SJCRH30 (cell line): Measurements from ENCODE around the gene MRPL24. TPM values are rescaled to one million over a fixed set of nuclear protein-coding genes. Genes with fewer than 3 reads are reported as not detected.

Experiments used
- DNase-seq, 2 experiments: peaks; one replicate each; pipeline ENCODE4 v3.0.0-alpha.2; 2015 to 2020
- H3K27ac ChIP-seq: fragments of 250-450 bp; sonication (Bioruptor Pico); 2 replicates; pipeline ENCODE4 v1.5.1; 2020; ENCODE audit warnings: mild to moderate bottlenecking, moderate library complexity
- H3K27me3 ChIP-seq: fragments of 250-450 bp; sonication (Bioruptor Pico); 2 replicates; pipeline ENCODE4 v1.5.1; 2020; ENCODE audit warnings: mild to moderate bottlenecking, moderate library complexity
- H3K36me3 ChIP-seq: fragments of 250-450 bp; sonication (Bioruptor Pico); 2 replicates; pipeline ENCODE4 v1.5.1; 2020; ENCODE audit warnings: mild to moderate bottlenecking, moderate library complexity
- H3K4me1 ChIP-seq: fragments of 250-450 bp; sonication (Bioruptor Pico); 2 replicates; pipeline ENCODE4 v1.5.1; 2020; ENCODE audit warnings: mild to moderate bottlenecking, moderate library complexity
- H3K4me3 ChIP-seq: fragments of 250-450 bp; sonication (Bioruptor Pico); 2 replicates; pipeline ENCODE4 v1.5.1; 2020; ENCODE audit warnings: mild to moderate bottlenecking, moderate library complexity
- H3K9me3 ChIP-seq: fragments of 250-450 bp; sonication (Bioruptor Pico); replicated peaks from 2 replicates; pipeline ENCODE4 v1.5.1; 2020; ENCODE audit warnings: mild to moderate bottlenecking, moderate library complexity
- total RNA-seq: library from RNA; depleted of rRNA; stranded (reverse); fragments of >200 nt; shearing (Covaris generic); gene quantifications from 2 replicates; pipeline ENCODE4 v1.2.3, GENCODE V29; 2014

Gene MRPL24
- total RNA-seq, 1 experiment from 2014 or later = 53.4 TPM

DNA sequence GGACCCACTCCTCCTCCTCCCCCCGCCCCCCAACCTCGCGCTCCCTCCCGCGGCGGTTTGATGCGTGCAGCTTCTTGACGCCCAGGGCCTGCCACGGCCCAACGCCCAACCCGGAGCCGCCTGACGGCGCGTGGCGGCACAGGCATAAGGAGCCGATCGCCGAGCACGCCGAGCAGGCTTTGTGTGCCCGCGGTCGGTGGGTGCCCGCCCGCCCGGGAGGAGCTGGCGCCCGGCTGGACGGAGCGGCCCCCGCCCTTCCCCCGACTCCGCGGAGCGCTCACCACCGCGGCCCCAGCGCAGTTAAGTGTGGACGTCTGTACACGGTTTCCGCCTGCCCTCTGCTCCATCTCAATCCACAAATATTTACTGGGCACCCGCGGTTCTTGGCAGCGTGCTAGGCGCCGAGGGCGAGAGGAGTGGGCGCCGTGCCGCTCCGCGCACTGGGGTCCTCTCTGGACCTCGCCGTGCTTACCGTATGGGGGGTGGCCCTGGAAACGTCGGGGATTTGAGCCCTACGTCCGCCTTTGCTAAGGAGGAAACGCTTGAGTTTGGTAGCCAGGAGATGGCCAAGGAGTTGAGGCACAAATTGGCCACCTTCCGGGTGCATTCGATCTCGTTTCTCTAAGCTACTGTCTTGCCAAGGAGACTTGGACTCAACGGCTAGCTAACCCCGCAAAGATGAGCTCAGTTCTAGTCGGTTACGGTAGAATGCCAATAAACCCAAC, 11.0 kb upstream of the MRPL24 start:
- peaks cover 34% of the 10 kb centered on the region for H3K4me1 ChIP-seq
- peak overlapping the region; percentile 86 for H3K27ac ChIP-seq
- H3K36me3 ChIP-seq = no peaks in the 10 kb centered on the region
- H3K4me3 ChIP-seq = peak overlapping the region; percentile 94
- H3K27me3 ChIP-seq = no peaks in the 10 kb centered on the region
- H3K9me3 ChIP-seq = no peaks in the 10 kb centered on the region
- peak; percentile 95 to 97 for DNase-seq

DNA sequence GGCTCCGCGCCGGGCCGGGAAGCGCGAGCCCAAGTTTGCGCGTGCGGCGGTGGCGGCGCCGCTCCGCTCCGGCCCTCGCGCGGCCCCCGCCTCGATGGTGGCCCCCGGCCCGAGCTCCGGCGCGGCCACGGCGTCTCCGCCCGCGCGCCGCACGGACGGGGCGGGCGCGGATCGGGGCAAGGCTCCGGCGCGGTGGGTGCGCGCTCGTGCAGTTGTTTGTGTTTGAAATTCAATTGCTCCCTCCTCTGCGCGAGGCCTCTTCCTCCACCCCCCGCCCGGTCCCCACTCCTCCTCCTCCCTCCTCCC, 10.5 kb upstream of the MRPL24 start, which contains the start of gene HDGF:
Gene HDGF (minus strand): TSS at position 225 of the 306 bp plus-strand sequence. CDS start 246 bp downstream, outside the sequence.
- Histone ChIP-seq H3K36me3 (no peaks in the 10 kb centered on the region), H3K27me3 (no peaks in the 10 kb centered on the region), H3K4me3 (peak within 1 kb of the TSS; percentile 94), H3K27ac (peak within 1 kb of the TSS; percentile 90), H3K9me3 (no peaks in the 10 kb centered on the region), H3K4me1 (peaks cover 35% of the 10 kb centered on the region)
- no peak for DNase-seq

DNA sequence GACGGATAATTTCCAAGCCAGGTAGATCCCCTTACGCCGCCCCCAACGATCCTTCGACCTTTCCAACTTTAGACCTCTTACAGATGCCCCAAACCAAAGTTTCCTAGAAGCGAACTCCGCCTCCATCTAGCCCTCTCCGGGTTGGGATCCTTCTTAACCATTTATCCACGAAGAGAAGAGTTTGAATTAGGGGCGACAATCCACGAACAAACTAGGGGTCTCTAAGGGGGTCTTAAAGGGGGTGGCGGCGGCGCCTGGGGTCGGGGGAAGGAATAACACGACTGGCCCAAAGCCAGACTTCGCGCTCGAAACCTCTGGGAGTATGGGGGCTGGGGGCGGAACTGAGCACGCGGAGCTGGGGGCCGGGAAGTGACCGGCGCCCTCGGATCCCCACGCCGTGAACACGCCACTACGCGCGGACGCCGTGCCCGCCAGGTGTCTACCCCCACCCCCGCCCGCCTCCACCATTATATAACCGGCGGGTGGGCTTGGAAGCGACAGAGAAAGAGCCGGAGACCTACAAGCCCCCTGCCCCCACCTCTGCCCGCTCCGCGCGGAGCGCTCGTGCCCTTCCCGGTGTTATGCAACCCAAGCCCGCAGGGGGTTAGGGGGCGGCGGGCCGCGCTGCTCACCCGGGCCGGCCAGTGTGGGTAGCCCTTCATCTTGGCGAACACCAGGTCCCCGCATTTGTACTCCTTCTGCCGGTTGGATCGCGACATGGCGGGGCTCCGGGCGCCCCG, 10.0 kb upstream of the MRPL24 start:
- H3K4me1 ChIP-seq = peaks cover 40% of the 10 kb centered on the region
- DNase-seq = peak; percentile 39 to 41

DNA sequence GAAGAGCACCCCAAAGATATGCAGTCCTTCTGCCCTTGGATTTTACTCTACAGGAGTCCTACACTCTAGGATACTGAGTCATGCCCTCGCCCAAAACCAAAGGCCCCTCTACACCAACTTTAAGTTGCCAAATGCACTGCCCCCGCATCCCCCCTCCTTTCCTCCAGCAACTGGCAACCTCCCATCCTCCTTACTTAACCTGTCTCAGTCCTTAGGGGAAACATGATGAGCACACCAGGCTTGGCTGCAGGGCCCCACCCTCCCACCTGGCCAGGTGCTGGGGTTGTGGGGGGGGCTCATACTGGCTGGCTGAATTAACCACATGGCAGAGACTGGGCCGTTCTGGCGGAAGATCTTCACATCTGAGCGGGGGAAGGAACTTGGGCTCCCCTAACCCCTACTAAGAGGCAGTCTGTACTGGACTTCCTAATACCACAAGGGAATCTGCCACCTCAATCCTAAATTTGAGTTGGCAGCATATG, 9.3 kb upstream of the MRPL24 start:
- Histone ChIP-seq H3K36me3 (peaks cover 3% of the 10 kb centered on the region; the same call in 1 of the 2 replicates), H3K27me3 (no peaks in the 10 kb centered on the region), H3K9me3 (no peaks in the 10 kb centered on the region), H3K27ac (peak overlapping the region; percentile 90), H3K4me3 (peak overlapping the region; percentile 94), H3K4me1 (peaks cover 40% of the 10 kb centered on the region)
- no peak for DNase-seq

More for the DNA sequence above, 10.0 kb upstream of the MRPL24 start:
- peak overlapping the region; percentile 94 for H3K4me3 ChIP-seq
- H3K27ac ChIP-seq = peak overlapping the region; percentile 90
- no peaks in the 10 kb centered on the region for H3K36me3 ChIP-seq
- no peaks in the 10 kb centered on the region for H3K9me3 ChIP-seq
- no peaks in the 10 kb centered on the region for H3K27me3 ChIP-seq

DNA sequence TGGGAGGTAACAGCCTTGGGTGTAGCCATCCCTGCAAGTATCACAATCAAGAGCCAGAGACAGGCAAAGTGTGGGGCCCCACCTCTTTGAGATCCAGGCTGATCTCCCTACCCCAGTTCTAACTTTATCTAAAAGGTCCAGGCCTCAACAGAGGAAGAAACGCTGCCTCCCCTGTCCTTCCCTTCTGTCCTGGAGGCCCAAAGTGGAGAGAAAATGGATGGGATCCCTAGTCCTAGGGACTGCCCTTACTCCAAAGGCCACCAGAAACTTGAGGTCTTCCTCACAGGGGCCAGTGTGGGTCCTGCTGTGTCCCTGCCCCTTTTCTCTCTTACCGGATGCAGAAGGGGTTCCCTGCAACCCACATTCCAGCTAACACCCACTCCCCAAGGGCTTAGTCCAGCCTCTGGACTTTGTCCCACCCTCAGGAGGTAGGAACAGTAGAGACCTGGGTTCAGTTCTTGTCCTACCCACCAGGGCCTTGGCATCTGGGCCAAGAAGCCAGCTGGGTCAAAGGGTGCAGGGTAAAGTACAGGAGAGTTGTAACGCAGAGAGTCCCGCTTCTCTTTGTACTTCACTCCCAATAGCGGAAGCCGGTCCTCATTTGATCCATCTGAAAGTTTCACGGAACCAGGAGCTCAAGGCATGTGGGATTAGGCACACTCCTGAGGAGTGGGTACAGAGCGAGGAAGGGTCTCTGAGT, 8.7 kb upstream of the MRPL24 start:
- no peak for DNase-seq
- Histone ChIP-seq H3K27me3 (no peaks in the 10 kb centered on the region), H3K4me3 (peak overlapping the region; percentile 94), H3K27ac (no peak overlapping the region), H3K36me3 (peaks cover 6% of the 10 kb centered on the region; the same call in 1 of the 2 replicates), H3K4me1 (peaks cover 40% of the 10 kb centered on the region), H3K9me3 (no peaks in the 10 kb centered on the region)

DNA sequence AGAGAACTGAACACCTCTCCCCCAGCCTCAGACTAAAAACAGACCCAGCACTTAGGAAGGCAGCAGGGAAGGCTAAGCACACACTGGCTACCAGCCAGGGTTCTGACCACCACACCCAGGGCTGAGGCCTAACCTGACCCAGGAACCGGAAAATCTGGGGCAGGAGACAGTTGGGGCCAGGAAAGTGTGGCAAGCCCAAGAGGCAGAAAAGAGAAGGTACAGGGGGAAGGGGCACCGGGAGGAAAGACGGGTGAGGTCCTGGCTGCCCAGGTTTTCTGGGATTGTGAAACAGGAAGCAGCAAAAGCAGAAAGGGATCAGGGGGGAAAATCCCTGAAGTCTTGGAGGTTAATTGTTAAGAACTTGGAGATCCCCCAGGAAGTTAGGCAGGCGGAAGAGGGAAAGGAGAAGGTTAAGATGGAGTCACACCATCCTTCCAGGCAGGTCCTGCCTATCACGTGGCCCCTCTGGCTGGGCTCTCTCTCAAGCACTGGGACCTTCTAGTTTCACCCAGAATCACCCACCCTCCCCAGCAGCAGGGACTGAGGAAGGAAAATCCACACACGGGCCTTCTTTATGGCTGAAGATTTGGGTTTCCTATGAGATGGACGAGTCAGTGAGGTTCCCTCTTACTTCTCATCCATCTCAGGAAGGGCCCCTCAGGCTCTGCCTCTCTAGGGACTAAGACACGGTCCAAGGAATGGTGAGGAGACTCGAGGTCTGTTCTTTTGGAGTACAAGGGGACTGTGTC, 8.0 kb upstream of the MRPL24 start:
- no peaks in the 10 kb centered on the region for H3K9me3 ChIP-seq
- H3K4me1 ChIP-seq = peaks cover 37% of the 10 kb centered on the region
- peaks cover 6% of the 10 kb centered on the region; the same call in 1 of the 2 replicates for H3K36me3 ChIP-seq
- peak overlapping the region; percentile 100 for H3K27ac ChIP-seq
- H3K27me3 ChIP-seq = no peaks in the 10 kb centered on the region
- peak overlapping the region; percentile 15 for H3K4me3 ChIP-seq
- DNase-seq = peak; percentile 22 to 34

DNA sequence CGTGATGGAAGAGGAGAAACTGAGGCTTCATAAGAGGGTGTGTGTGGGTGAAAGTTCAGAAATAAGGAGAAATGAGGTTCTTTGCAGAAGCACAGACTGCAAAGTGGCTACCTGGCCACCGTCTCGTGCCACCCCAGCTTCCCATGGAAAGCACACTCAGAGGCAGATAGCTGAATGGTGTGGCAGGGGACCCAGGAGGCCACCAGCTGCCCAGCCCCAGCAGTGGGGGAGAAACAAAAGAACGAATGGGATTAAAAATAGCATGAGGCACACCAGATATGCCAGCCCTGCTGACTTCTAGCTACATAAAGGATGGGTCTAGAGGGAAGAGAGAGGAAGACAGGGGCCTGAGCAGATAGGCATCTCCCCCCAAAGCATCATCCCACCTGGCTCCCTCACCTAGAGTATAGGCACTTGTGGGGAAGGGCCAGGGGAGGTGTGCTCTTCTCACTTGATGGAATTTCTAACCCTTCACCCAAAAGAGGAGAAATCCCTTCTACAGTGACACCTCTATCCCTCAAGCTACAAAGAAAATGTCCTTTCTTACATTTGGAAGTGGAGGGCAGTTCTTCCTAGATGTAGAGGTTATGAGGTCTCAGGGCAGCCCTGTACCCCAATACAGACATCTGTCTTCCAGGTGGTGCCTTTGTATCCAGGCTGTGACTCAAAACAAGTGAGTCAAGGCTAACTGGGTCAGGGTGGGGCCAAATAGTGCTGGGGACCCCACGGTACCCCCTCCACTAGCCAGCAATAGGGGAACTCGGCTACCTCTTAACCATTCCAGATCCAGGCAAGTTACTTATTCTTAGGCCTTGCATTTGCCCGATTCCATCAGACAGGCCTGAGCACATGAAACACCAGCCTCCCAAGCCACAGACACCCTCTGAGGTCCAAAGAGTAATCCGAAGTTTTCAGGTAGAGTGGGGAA, 7.1 kb upstream of the MRPL24 start:
- peaks cover 8% of the 10 kb centered on the region; the same call in 1 of the 2 replicates for H3K36me3 ChIP-seq
- no peak for DNase-seq
- H3K4me1 ChIP-seq = peaks cover 37% of the 10 kb centered on the region
- H3K9me3 ChIP-seq = no peaks in the 10 kb centered on the region
- peak overlapping the region; percentile 100 for H3K27ac ChIP-seq
- H3K4me3 ChIP-seq = peak overlapping the region; percentile 61
- H3K27me3 ChIP-seq = no peaks in the 10 kb centered on the region

DNA sequence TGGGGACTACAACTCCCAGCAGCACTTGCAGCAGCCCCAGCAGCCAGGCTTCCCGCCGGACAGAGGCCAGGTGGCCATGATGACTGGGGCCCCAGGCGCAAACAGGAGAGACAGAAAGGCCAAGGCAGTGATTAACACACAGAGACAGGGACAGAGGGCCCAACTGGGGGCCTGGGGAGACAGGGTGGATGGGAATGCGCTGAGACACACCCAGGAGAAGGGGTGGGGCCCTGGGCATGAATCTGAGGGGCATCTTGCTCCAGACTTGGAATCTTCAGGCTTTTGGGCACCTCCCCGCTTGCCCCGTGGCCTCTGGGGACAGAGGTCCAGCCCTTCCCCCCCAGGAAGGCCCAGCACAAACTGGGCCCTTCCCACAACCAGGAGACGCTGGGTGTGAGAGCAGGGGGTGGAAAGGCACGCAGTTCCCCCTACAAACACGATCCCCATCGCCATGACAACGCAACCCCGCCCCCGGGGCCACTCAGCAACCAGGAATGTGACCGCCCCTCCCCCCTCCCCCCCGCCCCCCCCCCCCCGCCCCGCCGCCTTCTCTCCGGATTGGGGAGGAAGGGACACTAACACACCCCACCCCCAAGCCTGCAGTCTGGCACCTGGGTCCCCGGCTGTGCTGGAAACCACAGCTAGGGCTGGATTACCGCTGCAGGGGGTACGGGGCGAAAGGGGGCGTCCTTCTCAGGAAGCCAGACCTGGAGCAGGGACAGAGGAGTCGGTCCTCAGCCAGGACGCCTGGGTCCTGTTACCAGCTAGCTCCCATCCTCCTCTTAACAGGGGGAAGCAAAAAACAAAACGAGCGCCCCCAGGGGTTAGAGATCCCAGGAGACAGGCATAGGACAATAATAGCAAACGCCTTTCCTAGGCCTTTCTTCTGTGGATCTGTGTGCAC, 6.1 kb upstream of the MRPL24 start:
- Histone ChIP-seq H3K9me3 (no peaks in the 10 kb centered on the region), H3K36me3 (peaks cover 8% of the 10 kb centered on the region; the same call in 1 of the 2 replicates), H3K27me3 (no peaks in the 10 kb centered on the region), H3K4me3 (peak overlapping the region; percentile 61), H3K27ac (peak overlapping the region; percentile 100), H3K4me1 (peaks cover 33% of the 10 kb centered on the region)
- DNase-seq = peak; percentile 90 to 93

DNA sequence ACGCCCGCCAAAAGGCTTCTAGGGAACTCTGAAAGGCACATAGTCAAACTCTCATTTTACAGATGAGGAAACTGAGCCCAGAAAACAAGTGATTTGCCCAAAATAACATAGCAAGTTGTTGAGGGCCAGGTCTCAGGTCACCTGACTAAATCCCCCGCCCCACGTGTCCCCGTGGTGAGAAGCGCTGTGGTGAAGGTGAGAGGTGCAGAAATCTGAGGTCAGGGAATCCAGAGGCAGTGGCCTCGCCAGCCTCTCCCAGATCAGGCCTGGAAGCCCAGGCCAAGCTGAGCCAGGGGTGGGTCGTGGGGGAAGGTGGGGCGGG, 5.5 kb upstream of the MRPL24 start:
- Histone ChIP-seq H3K27ac (peak overlapping the region; percentile 100), H3K4me1 (peaks cover 37% of the 10 kb centered on the region), H3K9me3 (no peaks in the 10 kb centered on the region), H3K36me3 (peaks cover 8% of the 10 kb centered on the region; the same call in 1 of the 2 replicates), H3K27me3 (no peaks in the 10 kb centered on the region), H3K4me3 (peak overlapping the region; percentile 61; the same call in 1 of the 2 replicates)
- DNase-seq = no peak

DNA sequence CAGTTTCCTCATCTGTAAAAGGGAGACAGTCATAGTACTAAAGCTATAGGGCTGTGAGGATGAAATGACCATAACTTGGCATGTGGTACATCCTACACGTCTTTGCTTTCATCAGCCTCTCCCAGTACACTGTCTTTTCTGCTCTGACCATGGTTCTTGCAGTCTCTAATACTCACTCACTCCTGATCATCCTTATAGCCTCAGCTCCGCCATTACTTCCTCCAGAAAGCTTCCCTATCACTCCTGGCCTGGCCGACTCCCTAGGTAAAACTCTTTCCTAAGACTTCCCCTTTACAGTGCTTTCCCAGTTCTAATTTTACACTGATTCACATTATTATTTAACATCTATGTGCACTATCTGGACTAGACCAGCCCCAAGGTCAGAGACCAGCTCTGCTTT, 5.0 kb upstream of the MRPL24 start:
- Histone ChIP-seq H3K27me3 (no peaks in the 10 kb centered on the region), H3K27ac (no peak overlapping the region), H3K4me1 (peaks cover 38% of the 10 kb centered on the region), H3K36me3 (peaks cover 8% of the 10 kb centered on the region; the same call in 1 of the 2 replicates), H3K9me3 (no peaks in the 10 kb centered on the region), H3K4me3 (no peak overlapping the region)
- no peak for DNase-seq

DNA sequence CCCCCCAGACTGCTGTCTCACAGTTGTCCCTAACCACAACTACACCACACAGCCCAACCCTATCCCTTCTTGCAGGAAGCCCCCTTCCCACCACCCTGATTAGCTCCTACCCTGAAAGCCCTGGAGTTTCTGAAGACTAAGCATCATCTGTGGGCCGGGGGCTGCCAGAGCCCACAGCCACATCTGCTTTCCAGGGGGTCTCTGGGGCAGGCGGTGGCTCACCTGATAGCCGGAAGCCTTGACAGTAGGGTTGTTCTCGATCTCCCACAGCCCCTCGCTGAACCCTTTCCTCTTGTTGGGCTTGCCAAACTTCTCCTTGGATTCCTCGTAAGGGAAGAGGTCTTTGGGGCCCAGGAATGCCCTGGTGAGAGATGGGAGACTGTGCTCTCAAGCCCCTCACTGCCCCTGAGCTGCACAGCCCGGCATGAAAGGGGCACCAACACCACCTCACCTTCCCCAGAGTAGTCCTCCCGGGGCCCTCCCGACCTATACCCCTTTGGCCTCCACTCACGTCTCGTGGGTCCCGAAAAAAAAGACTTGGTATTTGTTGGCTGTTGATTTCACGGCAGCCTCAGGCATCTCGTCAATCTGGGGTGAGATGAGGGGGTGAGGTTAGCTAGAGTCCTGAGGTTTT, 4.0 kb upstream of the MRPL24 start:
- Histone ChIP-seq H3K27me3 (no peaks in the 10 kb centered on the region), H3K4me3 (no peak overlapping the region), H3K27ac (no peak overlapping the region), H3K9me3 (no peaks in the 10 kb centered on the region), H3K4me1 (peaks cover 39% of the 10 kb centered on the region), H3K36me3 (peaks cover 10% of the 10 kb centered on the region; the same call in 1 of the 2 replicates)
- DNase-seq = no peak

DNA sequence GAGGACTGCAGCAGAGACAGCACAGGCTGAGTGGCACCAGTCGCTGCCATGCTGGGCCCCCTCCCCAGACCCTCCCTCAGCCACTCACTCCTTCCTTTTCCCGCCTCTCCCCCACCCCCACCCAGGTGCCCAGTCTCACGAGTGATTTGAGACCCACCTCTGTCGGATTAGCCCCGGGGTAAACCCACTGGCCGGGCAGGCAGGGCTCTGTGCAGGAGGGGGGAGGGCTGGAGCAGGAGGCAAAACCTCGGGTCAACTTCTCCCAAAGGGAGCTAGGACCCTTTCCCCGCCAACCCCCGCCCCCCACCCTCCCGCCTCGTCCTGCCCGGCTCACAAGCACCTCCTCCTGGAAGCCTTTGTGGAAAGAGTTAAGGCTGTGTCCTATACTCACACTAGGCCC, 3.5 kb upstream of the MRPL24 start:
- H3K4me1 ChIP-seq = peaks cover 36% of the 10 kb centered on the region

More for the DNA sequence above, 3.5 kb upstream of the MRPL24 start:
- Histone ChIP-seq H3K4me3 (no peak overlapping the region), H3K36me3 (peaks cover 11% of the 10 kb centered on the region; the same call in 1 of the 2 replicates), H3K27ac (no peak overlapping the region), H3K9me3 (no peaks in the 10 kb centered on the region), H3K27me3 (no peaks in the 10 kb centered on the region)
- DNase-seq = no peak
